Measurements from ENCODE around the gene HMCN1. TPM values are rescaled to one million over a fixed set of nuclear protein-coding genes. Genes with fewer than 3 reads are reported as not detected.

The HMCN1 gene
- total and polyA plus RNA-seq, 9 donors = 1.4 to 26.6 (median 3.8) TPM

DNA sequence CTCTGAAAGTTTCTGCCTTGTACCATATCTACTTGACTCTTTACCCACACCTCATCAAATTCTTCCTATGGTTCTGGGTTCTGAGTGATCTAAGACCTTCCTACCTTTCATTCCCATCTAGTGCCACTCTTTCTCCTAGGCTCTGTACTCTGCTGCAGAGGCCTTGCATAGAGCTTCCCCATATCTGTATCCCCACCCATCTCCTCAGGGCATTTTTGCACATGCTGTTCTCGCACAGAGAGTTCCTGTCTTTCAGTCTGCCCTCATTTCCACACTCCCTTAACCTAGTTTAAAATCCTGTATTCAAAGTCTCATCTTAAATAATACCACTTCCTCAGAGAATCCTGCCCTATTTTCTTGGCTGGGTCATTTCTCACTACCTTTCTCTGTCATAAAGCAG, 114.8 kb downstream of the HMCN1 start:
- Histone ChIP-seq H3K4me1 (ENCODE audit: insufficient read depth) (no peaks in the 10 kb centered on the region), H3K27ac (no peak overlapping the region), H3K4me3 (no peak overlapping the region), H3K36me3 (no peaks in the 10 kb centered on the region), H3K9me3 (no peaks in the 10 kb centered on the region), H3K27me3 (no peaks in the 10 kb centered on the region)
- no peak for DNase-seq
- TF ChIP-seq POLR2A (IDR thresholded peaks at IDR 0.05) = no peak
- TF ChIP-seq, protein P1, sequence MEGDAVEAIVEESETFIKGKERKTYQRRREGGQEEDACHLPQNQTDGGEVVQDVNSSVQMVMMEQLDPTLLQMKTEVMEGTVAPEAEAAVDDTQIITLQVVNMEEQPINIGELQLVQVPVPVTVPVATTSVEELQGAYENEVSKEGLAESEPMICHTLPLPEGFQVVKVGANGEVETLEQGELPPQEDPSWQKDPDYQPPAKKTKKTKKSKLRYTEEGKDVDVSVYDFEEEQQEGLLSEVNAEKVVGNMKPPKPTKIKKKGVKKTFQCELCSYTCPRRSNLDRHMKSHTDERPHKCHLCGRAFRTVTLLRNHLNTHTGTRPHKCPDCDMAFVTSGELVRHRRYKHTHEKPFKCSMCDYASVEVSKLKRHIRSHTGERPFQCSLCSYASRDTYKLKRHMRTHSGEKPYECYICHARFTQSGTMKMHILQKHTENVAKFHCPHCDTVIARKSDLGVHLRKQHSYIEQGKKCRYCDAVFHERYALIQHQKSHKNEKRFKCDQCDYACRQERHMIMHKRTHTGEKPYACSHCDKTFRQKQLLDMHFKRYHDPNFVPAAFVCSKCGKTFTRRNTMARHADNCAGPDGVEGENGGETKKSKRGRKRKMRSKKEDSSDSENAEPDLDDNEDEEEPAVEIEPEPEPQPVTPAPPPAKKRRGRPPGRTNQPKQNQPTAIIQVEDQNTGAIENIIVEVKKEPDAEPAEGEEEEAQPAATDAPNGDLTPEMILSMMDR (IDR thresholded peaks at IDR 0.05) = no peak
- TF ChIP-seq EP300 (IDR thresholded peaks at IDR 0.05) = no peak
- intact Hi-C loops (cut with DNase I) = no loop called here
- WGBS, 3 donors = 94 to 98% (median 94%) methylated on average over 1 of the region's 1 CpG

DNA sequence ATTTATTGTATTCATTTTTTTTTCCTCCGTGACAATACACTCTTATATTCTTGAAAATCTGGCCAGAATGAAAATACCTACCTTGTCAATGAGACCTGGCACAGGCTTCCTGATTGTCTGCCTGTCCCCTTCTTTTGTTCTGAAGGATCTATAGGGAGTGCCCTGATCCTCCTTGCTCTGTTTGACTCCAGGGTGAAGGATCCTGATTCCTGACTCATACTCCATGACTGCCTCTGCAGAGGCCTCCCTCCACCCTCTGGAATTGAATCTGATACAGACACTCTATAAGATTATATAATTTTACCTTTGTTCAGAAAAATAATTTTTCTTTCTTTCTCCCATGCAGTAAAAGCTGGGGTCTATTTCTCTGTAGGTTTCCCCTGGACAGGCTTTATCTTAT, 116.2 kb downstream of the HMCN1 start:
- H3K27ac ChIP-seq = no peak overlapping the region
- H3K4me1 ChIP-seq (ENCODE audit: insufficient read depth) = no peaks in the 10 kb centered on the region
- 81 to 93% (median 88%) methylated on average over 1 of the region's 1 CpG for WGBS, 3 donors
- H3K4me3 ChIP-seq = no peak overlapping the region
- no peak for DNase-seq
- intact Hi-C loops (cut with DNase I) = no loop called here
- no peaks in the 10 kb centered on the region for H3K9me3 ChIP-seq
- H3K27me3 ChIP-seq = no peaks in the 10 kb centered on the region
- H3K36me3 ChIP-seq = no peaks in the 10 kb centered on the region
- TF ChIP-seq, protein P1 (IDR thresholded peaks at IDR 0.05) = no peak
- TF ChIP-seq EP300 (IDR thresholded peaks at IDR 0.05) = no peak
- no peak for TF ChIP-seq POLR2A (IDR thresholded peaks at IDR 0.05)

DNA sequence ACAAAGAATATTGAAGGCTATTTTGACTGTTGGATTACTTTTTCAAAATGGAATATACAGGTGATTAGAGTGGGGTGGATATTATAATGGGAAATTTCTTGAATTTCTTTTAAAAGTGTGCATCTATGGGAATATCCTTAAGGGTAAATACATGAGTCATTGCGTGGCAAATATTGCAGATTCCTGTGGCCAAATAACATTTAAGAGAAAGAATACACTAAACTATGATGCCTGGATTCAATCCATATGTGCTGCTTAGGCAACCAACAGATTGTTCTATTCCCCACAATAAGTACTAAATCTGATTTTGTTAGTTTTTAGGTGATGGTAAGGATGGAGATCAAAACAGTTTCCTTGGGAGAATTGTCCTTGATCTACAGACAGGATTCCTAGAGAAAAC, 119.5 kb downstream of the HMCN1 start:
- TF ChIP-seq, protein P1 (IDR thresholded peaks at IDR 0.05) = no peak
- no peak for TF ChIP-seq EP300 (IDR thresholded peaks at IDR 0.05)
- no peak for TF ChIP-seq POLR2A (IDR thresholded peaks at IDR 0.05)
- H3K27ac ChIP-seq = no peak overlapping the region

GRCh38 chr1:185856482-185856881, 122.3 kb downstream of the HMCN1 start:
- WGBS, 3 donors = 33 to 46% (median 33%) methylated on average over 3 of the region's 3 CpGs
- Histone ChIP-seq H3K4me1 (ENCODE audit: insufficient read depth) (no peaks in the 10 kb centered on the region), H3K4me3 (no peak overlapping the region)

More for the DNA sequence above, 119.5 kb downstream of the HMCN1 start:
- Histone ChIP-seq H3K27me3 (no peaks in the 10 kb centered on the region), H3K4me1 (ENCODE audit: insufficient read depth) (no peaks in the 10 kb centered on the region), H3K36me3 (no peaks in the 10 kb centered on the region), H3K9me3 (no peaks in the 10 kb centered on the region), H3K4me3 (no peak overlapping the region)
- WGBS, 3 donors = 62 to 79% (median 64%) methylated on average over 1 of the region's 1 CpG
- intact Hi-C loops (cut with DNase I) = no loop called here
- DNase-seq = no peak

More at GRCh38 chr1:185856482-185856881, 122.3 kb downstream of the HMCN1 start:
- Histone ChIP-seq H3K27ac (no peak overlapping the region), H3K27me3 (no peaks in the 10 kb centered on the region), H3K9me3 (no peaks in the 10 kb centered on the region), H3K36me3 (no peaks in the 10 kb centered on the region)
- no peak for TF ChIP-seq EP300 (IDR thresholded peaks at IDR 0.05)
- TF ChIP-seq POLR2A (IDR thresholded peaks at IDR 0.05) = no peak
- TF ChIP-seq, protein P1 (IDR thresholded peaks at IDR 0.05) = no peak
- intact Hi-C loops (cut with DNase I) = no loop called here
- no peak for DNase-seq
